ENCODE data around the gene PDZK1.
"Not testable (repeated sequence)": the region's sequence is repeated elsewhere in the genome, so short reads cannot be mapped to it uniquely, and the experiment has no call there.

Gene PDZK1

GRCh38 chr1:145656245-145656943, 50.8 kb downstream of the PDZK1 start:
- DNase-seq: not testable (repeated sequence)

- not testable (repeated sequence) for DNase-seq
These were observed 63.2 kb downstream of the PDZK1 start for GRCh38 chr1:145643990-145644389.

GRCh38 chr1:145641886-145642285, 65.3 kb downstream of the PDZK1 start:
- DNase-seq: not testable (repeated sequence)

- not testable (repeated sequence) for DNase-seq
These were observed 70.9 kb downstream of the PDZK1 start for GRCh38 chr1:145636237-145636636.

GRCh38 chr1:145622177-145622576, 85.0 kb downstream of the PDZK1 start:
- DNase-seq: not testable (repeated sequence)

Measured in fibroblast of upper back skin (primary cell).